HG03432 (cell line): ENCODE measurements around the gene CES2.

Experiments used
- ATAC-seq: cut with Tn5 transposase; IDR thresholded peaks from one replicate; pipeline ENCODE4 v1.9.1; 2021; ENCODE audit warnings: mild to moderate bottlenecking, moderate library complexity; ENCODE audit not compliant: unreplicated experiment

The CES2 gene

DNA sequence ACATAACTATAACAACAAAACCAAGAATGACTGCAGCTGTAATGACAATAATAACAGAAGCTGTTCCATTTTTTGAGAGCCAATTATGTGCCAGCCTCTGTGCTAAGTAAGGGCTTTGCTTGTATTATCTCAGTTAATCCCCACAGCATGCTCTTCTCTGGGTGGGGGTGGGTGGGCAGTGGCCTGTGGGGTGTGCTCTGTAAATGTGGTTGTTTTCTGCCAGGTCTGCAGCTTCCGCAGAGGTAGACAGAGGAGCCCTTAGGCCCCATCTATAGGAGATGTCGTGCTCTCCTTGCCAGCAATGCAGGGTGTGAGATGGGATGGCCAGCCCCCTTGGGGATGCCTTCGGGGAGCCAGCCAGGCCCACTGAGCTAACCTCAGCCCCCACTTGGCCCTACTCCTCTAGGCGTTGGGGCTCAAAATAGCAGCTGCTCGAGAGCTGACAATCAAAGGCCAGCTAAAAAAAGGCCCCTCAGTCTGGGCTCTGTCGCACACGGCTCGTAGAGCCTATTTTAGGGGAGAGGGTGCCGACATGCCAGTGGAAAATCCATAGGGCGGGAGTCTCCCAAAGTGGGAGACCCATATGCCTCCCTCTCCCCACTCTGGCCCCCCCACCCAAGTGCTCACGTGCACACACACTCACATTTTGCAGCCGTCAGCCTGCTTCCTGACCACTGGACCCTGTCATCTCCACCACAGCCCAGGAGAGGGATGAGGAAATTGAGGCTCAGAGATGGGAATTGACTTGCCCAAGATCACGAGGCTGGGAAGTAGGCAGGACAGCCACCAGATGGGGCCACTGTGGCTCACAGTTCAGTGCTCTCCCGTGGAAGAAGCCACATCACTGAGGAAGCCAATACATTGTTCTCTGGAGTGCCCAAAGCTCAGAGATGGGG, 32.4 kb upstream of the CES2 start:
- no peak for ATAC-seq

GRCh38 chr16:66903544-66904427, 31.5 kb upstream of the CES2 start:
- no peak for ATAC-seq

DNA sequence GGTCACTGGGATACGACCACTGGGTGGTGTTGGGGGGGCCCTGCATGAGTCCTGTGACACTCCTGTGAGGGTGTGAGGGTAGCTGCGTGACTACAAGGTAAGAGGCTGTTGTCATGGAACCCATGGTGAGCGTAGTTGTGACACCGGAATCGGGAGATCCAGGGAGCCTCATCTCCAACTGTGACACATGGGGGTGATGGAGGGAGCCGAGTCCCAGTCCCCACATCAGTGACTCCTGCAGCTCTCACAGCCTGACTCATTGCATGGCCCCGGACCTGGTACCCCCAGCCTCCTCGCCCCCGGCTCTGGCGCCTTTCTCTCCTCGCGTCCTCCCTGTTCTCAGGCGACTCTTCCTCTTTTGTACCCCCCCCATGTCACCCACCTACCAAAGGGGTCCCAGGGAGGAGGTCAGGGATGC, 30.9 kb upstream of the CES2 start:
- no peak for ATAC-seq

DNA sequence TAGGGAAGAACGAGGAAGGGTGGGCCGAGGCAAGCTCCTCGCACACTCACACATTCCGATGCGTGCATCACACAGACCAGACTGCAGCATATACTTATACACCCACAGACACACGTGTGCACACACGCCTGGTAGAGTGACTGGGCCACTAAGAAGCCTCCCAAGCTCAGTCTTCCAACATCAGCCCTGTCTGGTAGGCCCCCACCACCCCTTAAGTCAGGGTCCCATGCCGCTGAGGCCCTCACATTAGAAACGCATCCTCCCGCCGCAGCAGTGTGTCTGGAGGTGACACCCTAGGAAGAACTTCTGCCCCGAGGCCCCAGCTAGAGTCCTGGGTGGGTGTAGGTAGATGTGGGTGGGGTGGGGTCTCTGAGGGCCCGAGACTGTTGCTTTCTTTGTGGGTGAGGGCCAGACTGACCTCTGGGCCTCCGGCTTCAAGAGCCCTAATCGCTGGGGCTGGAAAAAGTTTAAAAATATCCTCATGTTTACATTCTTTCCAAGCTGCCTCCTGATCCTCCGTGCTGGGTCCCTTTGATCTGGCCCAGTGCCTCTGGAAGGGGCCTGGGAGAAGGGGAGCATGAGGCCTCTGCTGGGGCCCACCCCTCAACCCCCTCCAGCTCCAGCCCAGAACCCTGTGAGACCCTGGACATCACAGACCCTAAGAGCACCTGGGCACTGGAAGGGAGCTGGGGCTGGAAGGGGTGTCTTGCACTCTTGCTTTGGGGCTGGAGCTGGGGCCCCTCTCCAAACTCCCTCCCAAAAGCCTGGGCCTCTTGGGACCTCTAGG, 30.3 kb upstream of the CES2 start:
- no peak for ATAC-seq

DNA sequence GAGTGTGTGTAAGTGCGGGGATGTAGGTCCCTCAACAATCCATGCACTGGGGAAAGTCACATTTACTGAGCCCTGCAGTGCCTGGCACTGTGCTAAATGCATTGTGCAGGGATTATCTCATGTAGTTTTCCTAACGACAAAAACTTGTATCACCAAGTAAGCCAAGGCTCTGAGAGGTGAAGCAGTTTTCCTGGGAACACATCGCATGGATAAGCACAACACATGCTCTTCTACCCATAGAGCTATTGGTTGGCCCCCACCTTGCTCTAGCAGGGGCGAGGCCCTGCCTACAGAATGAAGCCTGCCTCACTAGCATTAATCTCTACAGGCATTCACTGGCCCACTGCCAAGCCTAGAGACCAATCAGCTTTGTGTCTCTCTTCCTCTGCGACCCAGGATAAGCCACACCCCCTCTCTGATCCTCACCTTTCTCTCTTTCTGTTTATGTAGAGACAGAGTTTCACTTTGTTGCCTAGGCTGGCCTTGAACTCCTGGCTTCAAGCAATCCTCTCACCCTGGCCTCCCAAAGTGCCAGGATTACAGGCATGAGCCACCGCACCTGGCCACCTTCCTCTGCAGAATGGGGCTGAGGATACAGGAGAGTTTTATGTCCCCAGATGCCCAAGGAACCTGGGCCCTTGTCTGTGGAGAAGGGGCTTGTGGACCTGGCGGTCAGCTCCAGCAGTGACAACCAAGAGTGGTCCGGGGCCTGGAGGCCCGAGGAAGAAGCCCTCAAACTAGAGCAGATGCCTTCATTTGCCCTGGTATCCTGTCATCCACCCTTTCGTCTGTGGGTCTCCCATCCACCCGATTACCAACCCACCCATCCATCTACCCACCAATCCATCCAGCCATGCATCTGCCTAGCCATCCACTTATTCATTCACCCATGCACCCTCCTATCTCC, 29.4 kb upstream of the CES2 start:
- no peak for ATAC-seq

DNA sequence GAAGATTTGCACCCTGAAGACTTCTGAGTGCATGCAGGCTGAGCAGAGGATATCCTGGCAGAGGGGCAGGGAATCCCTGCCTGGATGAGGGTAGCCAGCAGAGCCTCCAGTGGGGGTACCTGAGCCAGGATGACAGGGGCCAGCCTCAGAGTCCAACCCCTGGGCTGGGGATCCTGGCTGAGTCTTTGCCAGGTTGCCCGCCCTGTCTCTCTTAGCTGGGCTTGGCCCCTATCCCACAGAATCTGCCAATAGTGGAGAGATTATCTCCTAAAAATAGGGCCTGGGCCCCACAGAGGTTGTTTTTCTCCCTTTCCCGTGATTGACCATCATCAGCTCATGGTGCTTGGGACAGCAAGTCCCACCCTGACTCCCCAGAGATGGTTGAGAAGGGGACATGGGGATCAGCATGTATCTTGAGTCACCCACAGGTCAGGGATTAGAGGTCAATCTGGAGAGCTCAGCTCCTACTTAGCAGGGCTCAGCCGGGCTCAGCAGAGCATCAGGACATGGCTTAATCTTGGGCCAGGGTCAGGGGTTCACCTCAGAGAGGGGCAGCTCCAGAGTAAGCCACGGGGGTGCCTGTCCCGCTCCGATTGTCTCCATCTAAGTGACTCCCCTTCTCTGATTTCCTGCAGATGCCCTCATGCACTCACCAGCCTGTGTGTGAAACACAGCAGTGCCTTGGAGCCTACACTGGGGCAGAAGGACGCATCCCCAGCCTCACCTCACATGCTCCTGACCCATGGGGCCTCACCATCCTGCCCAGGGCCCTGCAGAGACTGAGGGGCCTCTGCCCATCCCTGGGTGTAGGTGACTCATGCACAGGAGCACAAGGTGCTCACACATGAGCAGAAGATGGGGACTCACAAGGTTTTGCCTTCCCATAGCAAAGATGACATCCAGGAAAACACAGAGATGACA, 28.1 kb upstream of the CES2 start:
- ATAC-seq: no peak

DNA sequence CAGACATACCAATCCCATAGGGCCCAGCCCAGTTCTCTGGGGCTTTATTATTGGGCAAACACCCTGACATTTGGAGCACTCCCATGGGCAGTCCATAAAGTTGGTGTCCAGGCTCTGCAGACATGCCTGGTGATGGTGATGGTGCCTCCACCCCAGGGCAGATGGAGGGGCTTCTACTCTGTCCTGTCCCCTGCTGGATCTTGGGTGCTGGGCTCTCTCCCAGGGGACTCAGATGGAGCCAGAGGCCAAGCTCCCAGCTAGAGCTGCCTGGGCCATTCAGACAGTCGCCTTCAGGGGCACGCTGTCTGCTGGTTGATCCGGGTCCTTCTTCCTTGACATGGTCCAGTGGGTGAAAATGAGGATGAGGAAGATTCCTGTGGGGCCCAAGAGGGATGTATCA, 27.2 kb upstream of the CES2 start:
- ATAC-seq: no peak

- no peak for ATAC-seq
Observed at GRCh38 chr16:66908762-66909559, 26.4 kb upstream of the CES2 start.

GRCh38 chr16:66910175-66910940, 25.0 kb upstream of the CES2 start:
- ATAC-seq: no peak

DNA sequence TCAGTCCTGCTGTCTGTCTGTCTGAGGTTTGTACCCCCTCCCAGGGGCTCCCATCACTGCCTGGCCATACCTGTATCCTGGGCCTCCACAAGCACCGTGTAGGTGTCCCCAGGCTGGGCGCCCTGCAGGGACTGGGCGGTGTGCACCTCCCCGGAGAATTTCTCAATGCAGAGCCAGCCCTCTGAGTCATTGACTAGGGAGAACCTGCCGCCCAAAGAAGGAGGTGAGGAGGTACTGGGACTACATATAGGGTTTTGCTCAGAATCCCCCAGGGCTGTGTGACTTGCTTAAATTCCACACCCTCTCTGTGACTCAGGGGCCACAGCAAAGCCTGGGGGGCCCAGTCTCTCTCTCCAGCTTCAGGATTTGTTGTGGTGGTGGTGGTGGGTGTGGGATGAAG, 24.2 kb upstream of the CES2 start:
- no peak for ATAC-seq

DNA sequence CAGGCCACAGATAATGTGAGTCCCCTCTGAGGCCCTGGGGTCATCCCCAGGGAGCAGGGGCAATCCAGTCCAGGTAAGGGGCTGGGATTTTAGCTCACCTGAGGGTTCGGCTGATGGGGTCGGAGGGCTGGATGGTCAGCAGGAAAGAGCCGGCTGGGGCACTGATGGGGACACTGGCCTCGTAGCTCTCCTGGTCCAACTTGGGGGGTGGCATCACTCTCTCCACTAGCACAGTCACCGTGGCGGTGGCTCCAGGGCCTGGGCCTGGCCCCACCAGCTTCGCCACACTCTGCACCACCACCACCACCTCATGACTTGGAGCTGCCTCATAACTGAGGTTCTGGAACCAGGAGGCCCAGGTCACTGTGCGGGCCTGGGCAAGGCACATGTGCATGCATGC, 23.5 kb upstream of the CES2 start:
- ATAC-seq: no peak

GRCh38 chr16:66913081-66913480, 22.2 kb upstream of the CES2 start:
- ATAC-seq: no peak

GRCh38 chr16:66913711-66914110, 21.6 kb upstream of the CES2 start:
- ATAC-seq: no peak

DNA sequence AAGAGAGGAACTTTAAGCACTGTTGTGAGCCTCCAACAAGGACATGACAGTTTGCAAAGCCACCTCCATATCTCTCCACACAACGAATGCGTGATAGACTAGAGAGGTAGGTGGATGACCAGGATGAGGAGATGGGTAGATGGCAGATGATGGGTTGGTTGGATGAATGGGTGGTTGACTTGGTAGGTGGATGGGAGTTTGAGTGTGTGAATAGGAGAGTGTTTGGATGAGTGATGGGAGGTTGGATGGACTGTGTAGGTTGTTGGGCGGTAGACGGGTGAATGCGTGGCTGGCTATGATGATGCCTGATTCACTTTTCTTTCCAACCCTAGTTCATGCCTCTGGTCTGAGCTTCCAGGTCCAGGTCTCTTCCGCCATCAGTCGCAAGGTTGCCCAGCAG, 20.8 kb upstream of the CES2 start:
- ATAC-seq: no peak

DNA sequence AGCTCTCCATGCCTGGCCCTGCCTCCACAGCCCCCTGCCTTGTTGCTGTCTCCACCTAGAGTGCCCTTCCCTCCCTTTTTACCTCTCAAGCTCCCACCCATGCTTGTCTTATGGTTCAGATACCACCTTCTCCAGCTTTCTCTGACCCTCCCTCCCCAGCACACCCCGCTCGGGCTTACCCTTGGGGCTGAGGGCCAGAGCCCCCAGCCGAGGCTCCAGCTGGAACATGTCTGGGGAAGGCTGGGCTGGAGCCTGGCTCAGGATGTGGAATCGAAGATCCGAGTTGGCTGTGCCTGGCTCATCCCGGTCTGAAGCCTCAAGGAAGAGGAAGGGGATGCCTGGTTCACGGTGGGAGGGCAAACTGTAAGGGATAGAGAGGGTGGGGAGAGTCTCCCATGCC, 20.3 kb upstream of the CES2 start:
- ATAC-seq: no peak

- ATAC-seq: no peak
Observed at GRCh38 chr16:66916518-66916917, 18.8 kb upstream of the CES2 start.

- ATAC-seq: no peak
Observed at GRCh38 chr16:66917741-66918140, 17.6 kb upstream of the CES2 start.

GRCh38 chr16:66918355-66918754, 17.0 kb upstream of the CES2 start:
- no peak for ATAC-seq
